ENCODE results near the gene PRXL2B. TPM values are rescaled to one million over a fixed set of nuclear protein-coding genes. Genes with fewer than 3 reads are reported as not detected.

Gene PRXL2B
- polyA plus RNA-seq, 2 donors, result 12.2 to 16.3 TPM

- Histone ChIP-seq H3K4me3 (ENCODE audit: low read depth in 1 of 2, low read length in 2 of 2) (no peak overlapping the region), H3K4me1 (ENCODE audit: control insufficient read depth in 2 of 2, insufficient read depth in 2 of 2, low read length in 1 of 2) (peaks cover 17 to 30% of the 10 kb centered on the region in 2 donors)
- 91 to 95% methylated on average over 31 of the region's 31 CpGs for WGBS, 2 donors
Measured at GRCh38 chr1:2590233-2591141, 3.9 kb downstream of the PRXL2B start.

DNA sequence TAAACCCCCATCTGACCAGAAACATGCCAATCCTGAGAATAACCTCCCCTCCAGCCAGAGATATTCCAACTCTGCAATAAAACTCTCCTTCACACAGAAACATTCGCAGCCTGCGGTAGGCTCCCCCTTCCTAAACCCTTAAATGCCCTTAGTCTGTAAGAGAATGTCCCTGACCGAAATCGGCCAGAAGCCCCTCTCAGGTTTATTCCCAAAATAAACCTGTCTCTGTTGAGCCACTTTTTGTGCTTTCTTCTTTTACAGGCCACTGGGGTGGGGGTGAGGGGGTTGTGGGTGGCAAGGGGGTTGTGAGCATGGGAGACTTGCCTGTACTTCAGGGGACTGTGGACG lies 4.6 kb downstream of the PRXL2B start:
- H3K27me3 ChIP-seq (ENCODE audit: control insufficient read depth in 1 of 2, insufficient read depth in 2 of 2, low read length in 2 of 2), result no peaks in the 10 kb centered on the region
- H3K9me3 ChIP-seq (ENCODE audit: control insufficient read depth in 2 of 2, insufficient read depth in 1 of 2, low read depth in 1 of 2, low read length in 1 of 2), result no peaks in the 10 kb centered on the region
- H3K4me3 ChIP-seq (ENCODE audit: low read depth in 1 of 2, low read length in 2 of 2), result no peak overlapping the region
- H3K27ac ChIP-seq (ENCODE audit: low read depth in 2 of 2, low read length in 1 of 2), result no peak overlapping the region
- WGBS, 2 donors, result 88 to 93% methylated on average over 5 of the region's 5 CpGs
- peaks cover 0 to 12% of the 10 kb centered on the region in 2 donors for H3K36me3 ChIP-seq (ENCODE audit: control insufficient read depth in 2 of 2, insufficient read depth in 2 of 2, low read length in 1 of 2)
- peaks cover 17 to 30% of the 10 kb centered on the region in 2 donors for H3K4me1 ChIP-seq (ENCODE audit: control insufficient read depth in 2 of 2, insufficient read depth in 2 of 2, low read length in 1 of 2)

More at GRCh38 chr1:2590233-2591141, 3.9 kb downstream of the PRXL2B start:
- Histone ChIP-seq H3K27ac (ENCODE audit: low read depth in 2 of 2, low read length in 1 of 2) (no peak overlapping the region), H3K9me3 (ENCODE audit: control insufficient read depth in 2 of 2, insufficient read depth in 1 of 2, low read depth in 1 of 2, low read length in 1 of 2) (no peaks in the 10 kb centered on the region), H3K36me3 (ENCODE audit: control insufficient read depth in 2 of 2, insufficient read depth in 2 of 2, low read length in 1 of 2) (peaks cover 0 to 12% of the 10 kb centered on the region in 2 donors), H3K27me3 (ENCODE audit: control insufficient read depth in 1 of 2, insufficient read depth in 2 of 2, low read length in 2 of 2) (no peaks in the 10 kb centered on the region)

DNA sequence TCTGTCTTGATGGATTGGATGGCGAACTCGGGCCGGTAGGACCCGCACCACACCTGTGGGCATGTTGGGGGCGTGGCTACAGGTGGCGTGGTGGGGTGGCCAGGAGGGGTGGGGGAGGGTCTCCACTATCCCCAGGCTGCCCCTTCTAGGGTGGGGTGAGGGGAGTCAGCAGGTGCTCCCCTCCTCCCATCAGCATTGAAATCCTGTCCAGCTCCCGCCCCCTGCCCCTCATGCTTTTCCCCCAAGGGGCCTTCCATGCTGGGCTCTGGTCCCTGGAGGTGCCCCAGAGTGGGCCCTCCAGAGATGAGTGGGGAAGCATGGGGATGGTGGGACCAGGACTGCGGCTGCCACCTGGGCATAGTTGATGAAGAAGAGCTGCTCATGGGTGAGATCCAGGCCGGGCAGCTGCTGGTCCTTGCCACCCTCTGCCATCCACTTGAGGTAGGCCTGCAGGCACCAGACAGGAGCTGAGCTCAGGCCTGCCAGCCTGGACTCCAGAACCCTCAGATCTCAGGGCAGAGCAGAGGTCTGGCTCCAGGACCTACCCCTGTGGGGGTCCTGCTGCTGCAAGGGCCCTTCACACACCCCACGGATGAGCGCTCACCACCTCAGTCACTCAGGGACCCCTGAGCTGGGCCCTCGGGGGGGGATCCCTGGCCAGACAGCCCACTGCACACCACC lies 5.1 kb downstream of the PRXL2B start:
- 84 to 90% methylated on average over 11 to 12 of the region's 12 CpGs for WGBS, 2 donors
- Histone ChIP-seq H3K36me3 (ENCODE audit: control insufficient read depth in 2 of 2, insufficient read depth in 2 of 2, low read length in 1 of 2) (peaks cover 0 to 12% of the 10 kb centered on the region in 2 donors), H3K27me3 (ENCODE audit: control insufficient read depth in 1 of 2, insufficient read depth in 2 of 2, low read length in 2 of 2) (no peaks in the 10 kb centered on the region), H3K4me3 (ENCODE audit: low read depth in 1 of 2, low read length in 2 of 2) (no peak overlapping the region), H3K4me1 (ENCODE audit: control insufficient read depth in 2 of 2, insufficient read depth in 2 of 2, low read length in 1 of 2) (peaks cover 17 to 30% of the 10 kb centered on the region in 2 donors), H3K27ac (ENCODE audit: low read depth in 2 of 2, low read length in 1 of 2) (no peak overlapping the region), H3K9me3 (ENCODE audit: control insufficient read depth in 2 of 2, insufficient read depth in 1 of 2, low read depth in 1 of 2, low read length in 1 of 2) (no peaks in the 10 kb centered on the region)

DNA sequence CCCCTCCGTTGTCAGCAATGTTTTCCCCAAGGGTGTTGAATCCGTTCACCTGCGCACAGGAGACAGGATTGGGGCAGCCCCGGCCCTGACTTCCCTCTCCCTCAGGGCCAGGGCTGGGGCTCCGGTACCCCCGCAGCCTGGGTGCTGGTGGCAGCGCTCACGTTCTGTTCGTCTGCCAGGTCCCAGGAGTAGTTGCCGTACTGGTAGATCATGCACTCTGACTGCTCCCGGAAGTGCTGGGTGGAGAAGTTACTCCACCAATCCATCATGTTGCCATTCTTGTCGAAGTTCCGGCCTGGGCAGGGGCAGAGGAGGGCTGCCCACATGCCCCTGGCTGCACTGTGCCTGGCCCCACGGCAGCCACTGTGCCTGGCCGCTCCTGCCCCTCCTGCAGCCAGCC lies 6.1 kb downstream of the PRXL2B start:
- Histone ChIP-seq H3K36me3 (ENCODE audit: control insufficient read depth in 2 of 2, insufficient read depth in 2 of 2, low read length in 1 of 2) (peaks cover 0 to 12% of the 10 kb centered on the region in 2 donors), H3K27me3 (ENCODE audit: control insufficient read depth in 1 of 2, insufficient read depth in 2 of 2, low read length in 2 of 2) (no peaks in the 10 kb centered on the region), H3K4me3 (ENCODE audit: low read depth in 1 of 2, low read length in 2 of 2) (peak overlapping the region; percentile 19 to 26), H3K27ac (ENCODE audit: low read depth in 2 of 2, low read length in 1 of 2) (no peak overlapping the region), H3K9me3 (ENCODE audit: control insufficient read depth in 2 of 2, insufficient read depth in 1 of 2, low read depth in 1 of 2, low read length in 1 of 2) (no peaks in the 10 kb centered on the region), H3K4me1 (ENCODE audit: control insufficient read depth in 2 of 2, insufficient read depth in 2 of 2, low read length in 1 of 2) (peaks cover 12 to 26% of the 10 kb centered on the region in 2 donors)
- 31 to 47% methylated on average over 15 of the region's 15 CpGs for WGBS, 2 donors

- WGBS, 2 donors, result 64 to 72% methylated on average over 26 of the region's 26 CpGs
- Histone ChIP-seq H3K27ac (ENCODE audit: low read depth in 2 of 2, low read length in 1 of 2) (no peak overlapping the region), H3K36me3 (ENCODE audit: control insufficient read depth in 2 of 2, insufficient read depth in 2 of 2, low read length in 1 of 2) (peaks cover 0 to 12% of the 10 kb centered on the region in 2 donors), H3K9me3 (ENCODE audit: control insufficient read depth in 2 of 2, insufficient read depth in 1 of 2, low read depth in 1 of 2, low read length in 1 of 2) (no peaks in the 10 kb centered on the region), H3K4me1 (ENCODE audit: control insufficient read depth in 2 of 2, insufficient read depth in 2 of 2, low read length in 1 of 2) (peaks cover 6 to 22% of the 10 kb centered on the region in 2 donors), H3K27me3 (ENCODE audit: control insufficient read depth in 1 of 2, insufficient read depth in 2 of 2, low read length in 2 of 2) (no peaks in the 10 kb centered on the region), H3K4me3 (ENCODE audit: low read depth in 1 of 2, low read length in 2 of 2) (no peak overlapping the region)
Measured at GRCh38 chr1:2593251-2593878, 6.8 kb downstream of the PRXL2B start.

DNA sequence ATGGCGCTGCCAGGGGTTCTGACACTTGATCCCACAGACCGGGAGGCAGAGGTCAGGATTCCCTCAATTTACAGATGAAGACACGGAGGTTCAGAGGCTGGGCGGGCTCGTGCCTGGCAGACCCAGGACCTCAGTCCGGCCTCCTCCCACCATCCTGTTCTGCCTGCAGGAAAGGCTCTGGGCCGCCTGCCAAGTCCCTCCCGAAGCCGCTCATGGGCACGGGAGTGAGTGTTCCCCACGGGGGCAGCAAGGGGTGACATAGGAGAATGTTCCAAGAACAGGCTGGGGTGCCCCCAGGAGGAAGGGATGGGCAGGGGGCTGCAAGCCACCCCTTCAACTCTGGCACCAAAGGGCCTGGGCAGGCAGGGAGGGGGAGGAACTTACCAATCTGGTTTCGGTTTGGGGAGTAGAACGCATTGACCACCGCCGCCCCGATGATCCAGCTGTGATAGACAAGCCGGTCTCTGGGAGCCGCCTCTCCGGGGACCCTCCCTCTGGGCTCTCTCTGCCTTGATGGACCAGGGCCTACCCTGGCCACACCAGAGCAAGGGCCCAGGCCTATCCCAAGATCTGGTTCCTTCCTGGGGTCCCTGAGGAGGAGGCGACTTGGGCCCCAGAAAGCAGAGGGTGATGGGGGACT lies 7.5 kb downstream of the PRXL2B start:
- peak overlapping the region; percentile 20 to 29 for H3K4me3 ChIP-seq (ENCODE audit: low read depth in 1 of 2, low read length in 2 of 2)
- no peaks in the 10 kb centered on the region for H3K9me3 ChIP-seq (ENCODE audit: control insufficient read depth in 2 of 2, insufficient read depth in 1 of 2, low read depth in 1 of 2, low read length in 1 of 2)
- H3K27me3 ChIP-seq (ENCODE audit: control insufficient read depth in 1 of 2, insufficient read depth in 2 of 2, low read length in 2 of 2), result no peaks in the 10 kb centered on the region
- WGBS, 2 donors, result 30 to 37% methylated on average over 20 of the region's 20 CpGs
- peaks cover 5 to 20% of the 10 kb centered on the region in 2 donors for H3K4me1 ChIP-seq (ENCODE audit: control insufficient read depth in 2 of 2, insufficient read depth in 2 of 2, low read length in 1 of 2)
- H3K36me3 ChIP-seq (ENCODE audit: control insufficient read depth in 2 of 2, insufficient read depth in 2 of 2, low read length in 1 of 2), result peaks cover 0 to 7% of the 10 kb centered on the region in 2 donors
- H3K27ac ChIP-seq (ENCODE audit: low read depth in 2 of 2, low read length in 1 of 2), result no peak overlapping the region

- no peak overlapping the region for H3K4me3 ChIP-seq (ENCODE audit: low read depth in 1 of 2, low read length in 2 of 2)
- H3K4me1 ChIP-seq (ENCODE audit: control insufficient read depth in 2 of 2, insufficient read depth in 2 of 2, low read length in 1 of 2), result peaks cover 5 to 20% of the 10 kb centered on the region in 2 donors
- WGBS, 2 donors, result 84 to 87% methylated on average over 17 of the region's 17 CpGs
- H3K9me3 ChIP-seq (ENCODE audit: control insufficient read depth in 2 of 2, insufficient read depth in 1 of 2, low read depth in 1 of 2, low read length in 1 of 2), result no peaks in the 10 kb centered on the region
- peaks cover 0 to 1% of the 10 kb centered on the region in 2 donors for H3K36me3 ChIP-seq (ENCODE audit: control insufficient read depth in 2 of 2, insufficient read depth in 2 of 2, low read length in 1 of 2)
- H3K27me3 ChIP-seq (ENCODE audit: control insufficient read depth in 1 of 2, insufficient read depth in 2 of 2, low read length in 2 of 2), result no peaks in the 10 kb centered on the region
- no peak overlapping the region for H3K27ac ChIP-seq (ENCODE audit: low read depth in 2 of 2, low read length in 1 of 2)
Measured at GRCh38 chr1:2594641-2595131, 8.1 kb downstream of the PRXL2B start.

- WGBS, 2 donors, result 75% methylated on average over 19 of the region's 19 CpGs
- Histone ChIP-seq H3K36me3 (ENCODE audit: control insufficient read depth in 2 of 2, insufficient read depth in 2 of 2, low read length in 1 of 2) (no peaks in the 10 kb centered on the region), H3K9me3 (ENCODE audit: control insufficient read depth in 2 of 2, insufficient read depth in 1 of 2, low read depth in 1 of 2, low read length in 1 of 2) (no peaks in the 10 kb centered on the region), H3K4me3 (ENCODE audit: low read depth in 1 of 2, low read length in 2 of 2) (no peak overlapping the region), H3K4me1 (ENCODE audit: control insufficient read depth in 2 of 2, insufficient read depth in 2 of 2, low read length in 1 of 2) (peaks cover 5 to 20% of the 10 kb centered on the region in 2 donors), H3K27ac (ENCODE audit: low read depth in 2 of 2, low read length in 1 of 2) (no peak overlapping the region), H3K27me3 (ENCODE audit: control insufficient read depth in 1 of 2, insufficient read depth in 2 of 2, low read length in 2 of 2) (no peaks in the 10 kb centered on the region)
Measured at GRCh38 chr1:2595261-2595811, 8.8 kb downstream of the PRXL2B start.
